GM13977 (cell line): ENCODE results near the gene SLC16A9.

Experiments
- DNase-seq: peaks from one replicate; pipeline ENCODE4 v3.0.0; 2012; ENCODE audit warnings: low spot score
- in situ Hi-C: fragments of 300-500 bp; cut with MboI; formaldehyde crosslinking; loops from one replicate; pipeline ENCODE4 v1.12.0; 2022; ENCODE audit warnings: low sequenced_read_pairs, low pct_unique_long_range_greater_than_20kb, mixed read lengths, inconsistent platforms; ENCODE audit not compliant: unreplicated experiment
- TF ChIP-seq, protein P1 (sequence below): IDR thresholded peaks from 2 replicates; pipeline ENCODE4 v1.5.1; 2012; ENCODE audit warnings: mild to moderate bottlenecking, control low read depth; ENCODE audit not compliant: insufficient read depth; ENCODE audit errors: extremely low read depth, missing control alignments

The SLC16A9 gene

DNA sequence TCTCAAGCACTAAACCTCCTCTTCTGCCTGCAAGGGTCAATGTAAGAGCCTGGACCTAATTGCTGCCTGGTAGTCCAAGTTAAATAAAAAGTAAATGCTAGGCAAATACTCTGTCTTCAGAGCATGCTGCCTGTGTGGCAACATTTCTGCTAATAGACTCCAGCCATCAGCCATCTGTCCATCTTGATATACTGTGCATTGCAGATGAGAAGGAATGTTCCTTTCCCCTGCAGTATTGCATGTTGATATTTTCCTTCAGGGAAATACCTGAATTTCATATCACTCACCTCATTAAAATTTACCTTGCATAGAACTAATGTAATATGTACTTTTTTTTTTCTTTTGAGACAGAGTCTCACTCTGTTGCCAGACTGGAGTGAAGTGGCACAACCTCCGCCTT lies 87.9 kb downstream of the SLC16A9 start:
- TF ChIP-seq, protein P1, sequence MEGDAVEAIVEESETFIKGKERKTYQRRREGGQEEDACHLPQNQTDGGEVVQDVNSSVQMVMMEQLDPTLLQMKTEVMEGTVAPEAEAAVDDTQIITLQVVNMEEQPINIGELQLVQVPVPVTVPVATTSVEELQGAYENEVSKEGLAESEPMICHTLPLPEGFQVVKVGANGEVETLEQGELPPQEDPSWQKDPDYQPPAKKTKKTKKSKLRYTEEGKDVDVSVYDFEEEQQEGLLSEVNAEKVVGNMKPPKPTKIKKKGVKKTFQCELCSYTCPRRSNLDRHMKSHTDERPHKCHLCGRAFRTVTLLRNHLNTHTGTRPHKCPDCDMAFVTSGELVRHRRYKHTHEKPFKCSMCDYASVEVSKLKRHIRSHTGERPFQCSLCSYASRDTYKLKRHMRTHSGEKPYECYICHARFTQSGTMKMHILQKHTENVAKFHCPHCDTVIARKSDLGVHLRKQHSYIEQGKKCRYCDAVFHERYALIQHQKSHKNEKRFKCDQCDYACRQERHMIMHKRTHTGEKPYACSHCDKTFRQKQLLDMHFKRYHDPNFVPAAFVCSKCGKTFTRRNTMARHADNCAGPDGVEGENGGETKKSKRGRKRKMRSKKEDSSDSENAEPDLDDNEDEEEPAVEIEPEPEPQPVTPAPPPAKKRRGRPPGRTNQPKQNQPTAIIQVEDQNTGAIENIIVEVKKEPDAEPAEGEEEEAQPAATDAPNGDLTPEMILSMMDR = no peak
- in situ Hi-C loops = loop anchor here (25.0 kb wide), 2 partner anchors 384 to 834 kb away; no protein-coding TSS in a partner anchor

DNA sequence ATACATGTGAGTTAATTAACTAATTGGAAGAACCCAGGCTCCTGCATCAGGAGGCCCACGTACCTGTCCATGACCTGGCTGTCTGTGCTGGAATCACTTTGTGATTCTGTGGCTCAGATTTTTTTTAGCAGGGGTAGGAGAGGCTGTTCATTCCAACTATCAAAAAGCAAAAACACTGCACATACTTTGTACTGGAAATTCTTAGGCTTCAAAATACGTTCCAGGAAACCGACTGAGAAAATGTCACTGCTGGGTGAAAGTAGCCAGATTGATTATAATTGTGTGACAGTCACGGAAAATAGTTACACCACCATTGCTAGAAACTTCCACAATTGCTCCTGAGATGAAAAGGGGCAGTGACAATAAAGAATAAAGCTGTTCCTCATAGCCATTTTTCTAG lies 91.0 kb downstream of the SLC16A9 start:
- in situ Hi-C loops = loop anchor here (25.0 kb wide), 2 partner anchors 381 to 831 kb away; no protein-coding TSS in a partner anchor
- TF ChIP-seq, protein P1 = no peak
- no peak for DNase-seq

More for the DNA sequence above, 87.9 kb downstream of the SLC16A9 start:
- DNase-seq = no peak

- in situ Hi-C loops = loop anchor here (25.0 kb wide), 2 partner anchors 381 to 831 kb away; no protein-coding TSS in a partner anchor
- DNase-seq = no peak
- TF ChIP-seq, protein P1 = no peak
Observed at GRCh38 chr10:59617996-59618395, 91.7 kb downstream of the SLC16A9 start.

DNA sequence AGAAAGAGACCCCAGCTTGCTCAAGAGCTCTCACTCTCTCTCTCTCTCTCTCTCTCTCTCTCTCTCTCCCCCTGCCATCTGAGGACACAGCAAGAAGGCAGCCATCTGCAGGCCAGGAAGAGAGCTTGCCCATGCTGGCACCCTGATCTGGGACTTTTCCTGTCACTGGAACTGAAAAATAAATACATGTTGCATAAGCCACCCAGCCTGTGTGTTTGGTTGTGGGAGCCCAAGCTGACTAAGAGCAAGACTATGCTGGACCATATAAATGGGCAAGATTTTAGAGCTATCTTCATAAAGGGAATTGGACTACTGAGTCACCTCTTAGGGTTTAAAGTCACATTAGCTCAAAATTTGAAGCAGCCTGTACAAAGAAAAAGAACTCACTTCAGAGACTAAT lies 98.6 kb downstream of the SLC16A9 start:
- in situ Hi-C loops = loop anchor here (25.0 kb wide), 2 partner anchors 374 to 824 kb away; no protein-coding TSS in a partner anchor
- DNase-seq = no peak
- TF ChIP-seq, protein P1 = no peak

DNA sequence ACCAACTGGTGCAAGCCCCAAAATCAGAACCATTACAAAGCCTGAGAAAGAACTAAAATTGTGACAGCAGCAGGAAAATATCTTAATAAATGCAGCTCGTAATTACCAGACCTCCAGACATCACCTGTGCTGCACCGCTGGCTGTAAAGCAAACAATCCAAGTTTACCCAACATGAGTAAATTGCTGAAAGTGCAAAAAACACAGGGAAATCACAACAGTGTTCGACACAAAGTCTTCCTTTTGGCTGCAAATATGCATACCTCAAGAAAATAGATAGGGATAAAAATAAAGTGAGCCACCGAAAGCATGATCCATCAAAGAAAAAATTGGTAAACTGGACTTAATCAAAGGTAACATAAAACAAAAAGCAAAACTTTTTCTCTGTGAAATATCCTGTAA lies 101.7 kb downstream of the SLC16A9 start:
- in situ Hi-C loops = loop anchor here (25.0 kb wide), 2 partner anchors 371 to 821 kb away; no protein-coding TSS in a partner anchor
- TF ChIP-seq, protein P1 = no peak
- DNase-seq = no peak

DNA sequence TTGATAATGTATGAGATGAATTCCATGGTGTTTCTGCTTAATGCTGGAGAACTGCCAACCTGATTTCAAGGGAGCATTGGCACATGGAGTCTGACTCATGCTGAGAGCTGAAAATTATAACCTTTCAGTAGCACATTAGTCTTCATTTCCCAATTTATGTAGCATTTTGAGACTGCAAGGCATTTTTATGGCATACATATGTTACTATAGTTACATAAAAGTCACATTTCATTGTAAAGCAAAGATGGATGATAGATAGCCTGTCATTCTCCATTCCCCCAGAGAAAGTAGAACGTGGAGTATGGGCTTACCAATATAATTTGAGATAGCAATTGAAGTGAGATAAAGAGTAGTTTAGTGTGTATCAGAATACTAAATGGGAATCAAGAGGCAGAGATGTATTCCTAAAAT lies 103.1 kb downstream of the SLC16A9 start:
- DNase-seq = no peak
- TF ChIP-seq, protein P1 = no peak
- in situ Hi-C loops = loop anchor here (25.0 kb wide), 2 partner anchors 369 to 819 kb away; no protein-coding TSS in a partner anchor
